Activated CD4-positive, alpha-beta T cell treated with anti-CD3 and anti-CD28 coated beads for 48 hours (primary cell): ENCODE data around the gene ADGRF4.

Experiments used
- DNase-seq: peaks from one replicate; pipeline ENCODE4 v3.0.0-alpha.2; 2020

Gene ADGRF4

GRCh38 chr6:47686411-47686810 lies 12.0 kb upstream of the ADGRF4 start:
- DNase-seq = no peak

GRCh38 chr6:47687432-47687831 lies 10.9 kb upstream of the ADGRF4 start:
- no peak for DNase-seq

GRCh38 chr6:47690214-47690613 lies 8.2 kb upstream of the ADGRF4 start:
- no peak for DNase-seq

- DNase-seq = no peak
These were observed 7.6 kb upstream of the ADGRF4 start for GRCh38 chr6:47690791-47691190.

- DNase-seq = no peak
These were observed 455 bp upstream of the ADGRF4 start for GRCh38 chr6:47697925-47698324.

GRCh38 chr6:47700053-47700452 lies 1.7 kb downstream of the ADGRF4 start:
- no peak for DNase-seq

GRCh38 chr6:47700596-47700995 lies 2.2 kb downstream of the ADGRF4 start:
- no peak for DNase-seq

- DNase-seq = no peak
These were observed 3.0 kb downstream of the ADGRF4 start for GRCh38 chr6:47701363-47701762.

- no peak for DNase-seq
These were observed 10.8 kb downstream of the ADGRF4 start for GRCh38 chr6:47709160-47709559.

GRCh38 chr6:47710295-47710694 lies 11.9 kb downstream of the ADGRF4 start:
- DNase-seq = no peak

GRCh38 chr6:47713200-47713599 lies 14.8 kb downstream of the ADGRF4 start:
- no peak for DNase-seq

GRCh38 chr6:47714802-47715201 lies 16.4 kb downstream of the ADGRF4 start:
- peak; percentile 13 for DNase-seq

GRCh38 chr6:47715782-47716181 lies 17.4 kb downstream of the ADGRF4 start:
- no peak for DNase-seq

- no peak for DNase-seq
These were observed 17.8 kb downstream of the ADGRF4 start for GRCh38 chr6:47716207-47716606.

GRCh38 chr6:47718571-47718970 lies 20.2 kb downstream of the ADGRF4 start:
- no peak for DNase-seq

- DNase-seq = no peak
These were observed 22.8 kb downstream of the ADGRF4 start for GRCh38 chr6:47721189-47721588.

GRCh38 chr6:47722194-47722593 lies 23.8 kb downstream of the ADGRF4 start:
- DNase-seq = no peak

GRCh38 chr6:47724300-47724699 lies 25.9 kb downstream of the ADGRF4 start:
- no peak for DNase-seq

- DNase-seq = no peak
These were observed 29.0 kb downstream of the ADGRF4 start for GRCh38 chr6:47727391-47727790.

- no peak for DNase-seq
These were observed 30.6 kb downstream of the ADGRF4 start for GRCh38 chr6:47729019-47729418.

- no peak for DNase-seq
These were observed 31.1 kb downstream of the ADGRF4 start for GRCh38 chr6:47729457-47729856.

- DNase-seq = no peak
These were observed 35.6 kb downstream of the ADGRF4 start for GRCh38 chr6:47733879-47734558.

GRCh38 chr6:47734831-47735481 lies 36.6 kb downstream of the ADGRF4 start:
- DNase-seq = no peak

- DNase-seq = no peak
These were observed 37.8 kb downstream of the ADGRF4 start for GRCh38 chr6:47736083-47736700.
